Measurements from ENCODE around the gene POLE. TPM values are rescaled to one million over a fixed set of nuclear protein-coding genes. Genes with fewer than 3 reads are reported as not detected.

POLE gene
- total and polyA plus RNA-seq, 9 of the 15 experiments (the other 6 are each of a cell fraction or from before 2014, with no cell fraction given): 2.4 to 154 (median 49.6) TPM

DNA sequence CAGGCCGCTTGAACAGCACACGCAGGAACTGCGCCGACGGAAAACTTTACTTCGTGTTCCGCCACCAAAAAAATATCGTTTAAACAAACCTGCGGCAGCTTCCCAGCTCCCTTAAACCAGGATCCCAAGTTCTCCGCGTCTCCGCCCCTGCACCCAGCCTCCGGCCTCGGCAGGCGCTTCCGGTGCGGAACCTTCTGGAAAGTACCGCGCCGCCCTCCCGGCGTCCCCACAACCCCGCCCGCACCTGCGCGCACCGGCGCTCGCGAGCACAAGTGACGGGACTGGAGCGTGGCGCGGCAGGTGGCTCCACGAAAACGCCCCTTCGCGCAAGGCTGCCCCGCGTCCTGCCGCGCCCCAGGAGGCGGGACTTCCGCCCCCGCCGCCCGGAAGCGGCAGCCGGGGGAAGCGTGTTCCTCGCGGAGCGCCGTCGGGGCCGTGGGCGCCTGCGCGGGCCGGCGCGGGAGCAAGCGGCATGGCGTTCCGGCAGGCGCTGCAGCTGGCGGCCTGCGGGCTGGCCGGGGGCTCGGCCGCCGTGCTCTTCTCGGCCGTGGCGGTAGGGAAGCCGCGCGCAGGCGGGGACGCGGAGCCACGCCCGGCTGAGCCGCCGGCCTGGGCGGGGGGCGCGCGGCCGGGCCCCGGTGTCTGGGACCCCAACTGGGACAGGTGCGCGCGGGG, 23.4 kb upstream of the POLE start, which contains the start of gene PGAM5 (continued):
- TF ChIP-seq, protein P1, sequence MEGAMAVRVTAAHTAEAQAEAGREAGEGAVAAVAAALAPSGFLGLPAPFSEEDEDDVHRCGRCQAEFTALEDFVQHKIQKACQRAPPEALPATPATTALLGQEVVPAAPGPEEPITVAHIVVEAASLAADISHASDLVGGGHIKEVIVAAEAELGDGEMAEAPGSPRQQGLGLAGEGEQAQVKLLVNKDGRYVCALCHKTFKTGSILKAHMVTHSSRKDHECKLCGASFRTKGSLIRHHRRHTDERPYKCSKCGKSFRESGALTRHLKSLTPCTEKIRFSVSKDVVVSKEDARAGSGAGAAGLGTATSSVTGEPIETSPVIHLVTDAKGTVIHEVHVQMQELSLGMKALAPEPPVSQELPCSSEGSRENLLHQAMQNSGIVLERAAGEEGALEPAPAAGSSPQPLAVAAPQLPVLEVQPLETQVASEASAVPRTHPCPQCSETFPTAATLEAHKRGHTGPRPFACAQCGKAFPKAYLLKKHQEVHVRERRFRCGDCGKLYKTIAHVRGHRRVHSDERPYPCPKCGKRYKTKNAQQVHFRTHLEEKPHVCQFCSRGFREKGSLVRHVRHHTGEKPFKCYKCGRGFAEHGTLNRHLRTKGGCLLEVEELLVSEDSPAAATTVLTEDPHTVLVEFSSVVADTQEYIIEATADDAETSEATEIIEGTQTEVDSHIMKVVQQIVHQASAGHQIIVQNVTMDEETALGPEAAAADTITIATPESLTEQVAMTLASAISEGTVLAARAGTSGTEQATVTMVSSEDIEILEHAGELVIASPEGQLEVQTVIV (CRISPR knock-in tag; IDR thresholded peaks at IDR 0.05; ENCODE audit: borderline replicate concordance): no peak
- no peak for TF ChIP-seq EWSR1 (IDR thresholded peaks at IDR 0.05; ENCODE audit: borderline replicate concordance, low read depth, partially characterized antibody)
- peak; percentile 31 to 84 (median 80) for TF ChIP-seq YY1 (IDR thresholded peaks at IDR 0.05; ENCODE audit: borderline replicate concordance in 1 of 3, control insufficient read depth in 1 of 3, extremely low read depth in 1 of 3, insufficient read depth in 3 of 3, insufficient read length in 1 of 3, insufficient replicate concordance in 2 of 3, low read depth in 1 of 3, low read length in 2 of 3)
- no peak for TF ChIP-seq ARNT (IDR thresholded peaks at IDR 0.05)
- TF ChIP-seq, protein P2, sequence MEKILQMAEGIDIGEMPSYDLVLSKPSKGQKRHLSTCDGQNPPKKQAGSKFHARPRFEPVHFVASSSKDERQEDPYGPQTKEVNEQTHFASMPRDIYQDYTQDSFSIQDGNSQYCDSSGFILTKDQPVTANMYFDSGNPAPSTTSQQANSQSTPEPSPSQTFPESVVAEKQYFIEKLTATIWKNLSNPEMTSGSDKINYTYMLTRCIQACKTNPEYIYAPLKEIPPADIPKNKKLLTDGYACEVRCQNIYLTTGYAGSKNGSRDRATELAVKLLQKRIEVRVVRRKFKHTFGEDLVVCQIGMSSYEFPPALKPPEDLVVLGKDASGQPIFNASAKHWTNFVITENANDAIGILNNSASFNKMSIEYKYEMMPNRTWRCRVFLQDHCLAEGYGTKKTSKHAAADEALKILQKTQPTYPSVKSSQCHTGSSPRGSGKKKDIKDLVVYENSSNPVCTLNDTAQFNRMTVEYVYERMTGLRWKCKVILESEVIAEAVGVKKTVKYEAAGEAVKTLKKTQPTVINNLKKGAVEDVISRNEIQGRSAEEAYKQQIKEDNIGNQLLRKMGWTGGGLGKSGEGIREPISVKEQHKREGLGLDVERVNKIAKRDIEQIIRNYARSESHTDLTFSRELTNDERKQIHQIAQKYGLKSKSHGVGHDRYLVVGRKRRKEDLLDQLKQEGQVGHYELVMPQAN (IDR thresholded peaks at IDR 0.05; ENCODE audit: borderline replicate concordance): 0 out of 2 replicates have a peak, but pooled peaks have one; percentile 42
- no peak for TF ChIP-seq ZNF3 (CRISPR knock-in tag; IDR thresholded peaks at IDR 0.05)
- no peak; the same call in 1 of the 2 replicates for TF ChIP-seq ZBED1 (IDR thresholded peaks at IDR 0.05)
- TF ChIP-seq, protein P3, sequence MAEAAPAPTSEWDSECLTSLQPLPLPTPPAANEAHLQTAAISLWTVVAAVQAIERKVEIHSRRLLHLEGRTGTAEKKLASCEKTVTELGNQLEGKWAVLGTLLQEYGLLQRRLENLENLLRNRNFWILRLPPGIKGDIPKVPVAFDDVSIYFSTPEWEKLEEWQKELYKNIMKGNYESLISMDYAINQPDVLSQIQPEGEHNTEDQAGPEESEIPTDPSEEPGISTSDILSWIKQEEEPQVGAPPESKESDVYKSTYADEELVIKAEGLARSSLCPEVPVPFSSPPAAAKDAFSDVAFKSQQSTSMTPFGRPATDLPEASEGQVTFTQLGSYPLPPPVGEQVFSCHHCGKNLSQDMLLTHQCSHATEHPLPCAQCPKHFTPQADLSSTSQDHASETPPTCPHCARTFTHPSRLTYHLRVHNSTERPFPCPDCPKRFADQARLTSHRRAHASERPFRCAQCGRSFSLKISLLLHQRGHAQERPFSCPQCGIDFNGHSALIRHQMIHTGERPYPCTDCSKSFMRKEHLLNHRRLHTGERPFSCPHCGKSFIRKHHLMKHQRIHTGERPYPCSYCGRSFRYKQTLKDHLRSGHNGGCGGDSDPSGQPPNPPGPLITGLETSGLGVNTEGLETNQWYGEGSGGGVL (CRISPR knock-in tag; IDR thresholded peaks at IDR 0.05): no peak
- no peak for TF ChIP-seq EHMT2 (IDR thresholded peaks at IDR 0.05)
- TF ChIP-seq, protein P4, sequence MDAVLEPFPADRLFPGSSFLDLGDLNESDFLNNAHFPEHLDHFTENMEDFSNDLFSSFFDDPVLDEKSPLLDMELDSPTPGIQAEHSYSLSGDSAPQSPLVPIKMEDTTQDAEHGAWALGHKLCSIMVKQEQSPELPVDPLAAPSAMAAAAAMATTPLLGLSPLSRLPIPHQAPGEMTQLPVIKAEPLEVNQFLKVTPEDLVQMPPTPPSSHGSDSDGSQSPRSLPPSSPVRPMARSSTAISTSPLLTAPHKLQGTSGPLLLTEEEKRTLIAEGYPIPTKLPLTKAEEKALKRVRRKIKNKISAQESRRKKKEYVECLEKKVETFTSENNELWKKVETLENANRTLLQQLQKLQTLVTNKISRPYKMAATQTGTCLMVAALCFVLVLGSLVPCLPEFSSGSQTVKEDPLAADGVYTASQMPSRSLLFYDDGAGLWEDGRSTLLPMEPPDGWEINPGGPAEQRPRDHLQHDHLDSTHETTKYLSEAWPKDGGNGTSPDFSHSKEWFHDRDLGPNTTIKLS (IDR thresholded peaks at IDR 0.05; ENCODE audit: borderline replicate concordance, low read depth): peak; percentile 82
- TF ChIP-seq, protein P5, sequence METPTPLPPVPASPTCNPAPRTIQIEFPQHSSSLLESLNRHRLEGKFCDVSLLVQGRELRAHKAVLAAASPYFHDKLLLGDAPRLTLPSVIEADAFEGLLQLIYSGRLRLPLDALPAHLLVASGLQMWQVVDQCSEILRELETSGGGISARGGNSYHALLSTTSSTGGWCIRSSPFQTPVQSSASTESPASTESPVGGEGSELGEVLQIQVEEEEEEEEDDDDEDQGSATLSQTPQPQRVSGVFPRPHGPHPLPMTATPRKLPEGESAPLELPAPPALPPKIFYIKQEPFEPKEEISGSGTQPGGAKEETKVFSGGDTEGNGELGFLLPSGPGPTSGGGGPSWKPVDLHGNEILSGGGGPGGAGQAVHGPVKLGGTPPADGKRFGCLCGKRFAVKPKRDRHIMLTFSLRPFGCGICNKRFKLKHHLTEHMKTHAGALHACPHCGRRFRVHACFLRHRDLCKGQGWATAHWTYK (CRISPR knock-in tag; IDR thresholded peaks at IDR 0.05): peak; percentile 76; the same call in 1 of the 2 replicates
